Measurements from ENCODE around the gene JCHAIN.

- TF ChIP-seq CTCF (IDR thresholded peaks at IDR 0.05; ENCODE audit: insufficient read depth, low read length, poor library complexity, severe bottlenecking) (no peak), EZH2phosphoT487 (conservative IDR thresholded peaks at IDR 0.05; ENCODE audit: low read length) (no peak)
These were observed 9.0 kb downstream of the JCHAIN start for GRCh38 chr4:70657326-70657725.

Measured in SU-DHL-6 (cell line).